HepG2 (cell line): ENCODE measurements around the gene ARMC8. TPM values are rescaled to one million over a fixed set of nuclear protein-coding genes. Genes with fewer than 3 reads are reported as not detected.
A peak's percentile ranks its signal among the peaks of the same experiment; 100 is the strongest.

Experiments used
- ATAC-seq: fragments of 200-7000 bp; cut with Tn5 transposase; 3 replicates; pipeline ENCODE4 v1.9.1; 2020; ENCODE audit warnings: mild to moderate bottlenecking, moderate library complexity
- Bru-seq: library from RNA; stranded (reverse); fragments of 400-500 nt; gene quantifications from one replicate; lab custom pipeline; 2021; lab: Mats Ljungman, UMichigan
- BruChase-seq, 2 experiments: library from RNA; stranded (reverse); fragments of 400-500 nt; gene quantifications; one replicate each; lab custom pipeline; 2021; lab: Mats Ljungman, UMichigan
- BruUV-seq: library from RNA; stranded (reverse); fragments of 400-500 nt; replicated peaks from 2 replicates; lab custom pipeline; 2021; lab: Mats Ljungman, UMichigan
- CTCF ChIA-PET: fragments of 300-600 bp; formaldehyde crosslinking; extraction: SDS; loops from one replicate; lab custom pipeline; 2021; ENCODE audit warnings: low total read pairs, inconsistent platforms, low intra/inter-chr PET ratio; lab: Yijun Ruan, JAX
- POLR2A ChIA-PET: fragments of 350-600 bp; sonication (Branson Sonifier 250); formaldehyde crosslinking; loops from one replicate; lab custom pipeline; 2020; ENCODE audit warnings: antibody characterized with exemption, inconsistent platforms; lab: Yijun Ruan, JAX
- DNase-seq: peaks from one replicate; pipeline ENCODE4 v3.0.0-alpha.2; 2015; ENCODE audit warnings: low spot score
- FAIRE-seq: peaks from 3 replicates; lab custom pipeline; 2011; peaks lifted over from hg19 to GRCh38; lab: Jason Lieb, UNC
- H2AFZ ChIP-seq: one replicate; pipeline ENCODE4 v1.6.1; 2011; ENCODE audit warnings: low read length, inconsistent platforms
- H3K27ac ChIP-seq: fragments of 300-600 bp; 3 replicates; pipeline ENCODE4 v1.8.0; 2011; ENCODE audit warnings: mixed run types, mild to moderate bottlenecking, mixed read lengths, low read length, inconsistent platforms; ENCODE audit not compliant: insufficient read depth; ENCODE audit errors: extremely low read length
- H3K27me3 ChIP-seq, 2 experiments: fragments of 200-600 bp in 1 of 2; 2 replicates in 1 of 2; 3 replicates in 1 of 2; pipeline versions ENCODE4 v1.6.0 to v1.8.0; 2011; ENCODE audit warnings: low read length in 2 of 2, mild to moderate bottlenecking in 2 of 2, moderate library complexity in 2 of 2, inconsistent platforms in 1 of 2; ENCODE audit not compliant: insufficient read depth in 2 of 2, control insufficient read depth in 1 of 2
- H3K36me3 ChIP-seq, 2 experiments: fragments of 200-600 bp in 1 of 2; replicated peaks in 1 of 2; 2 replicates in 1 of 2; 3 replicates in 1 of 2; pipeline versions ENCODE4 v1.5.1 to v1.8.0; 2011; ENCODE audit warnings: low read length in 2 of 2, inconsistent platforms in 1 of 2; ENCODE audit not compliant: insufficient read depth in 2 of 2, control insufficient read depth in 1 of 2
- H3K4me1 ChIP-seq: 2 replicates; pipeline ENCODE4 v1.5.1; 2012; ENCODE audit warnings: low read length, inconsistent platforms; ENCODE audit not compliant: insufficient read depth
- H3K4me2 ChIP-seq: 2 replicates; pipeline ENCODE4 v1.6.0; 2011; ENCODE audit warnings: low read depth, low read length, inconsistent platforms
- H3K4me3 ChIP-seq, 3 experiments: fragments of 200-600 bp in 1 of 3; sonication (generic), shearing (Covaris generic) in 1 of 3; replicated peaks in 1 of 3; 2 replicates each; pipeline ENCODE4 v1.5.1; 2011 to 2016; ENCODE audit warnings: low read length in 3 of 3, inconsistent platforms in 2 of 3, low read depth in 2 of 3, mild to moderate bottlenecking in 2 of 3, control low read depth in 1 of 3, mixed read lengths in 1 of 3; ENCODE audit not compliant: insufficient read depth in 1 of 3
- H3K79me2 ChIP-seq: one replicate; pipeline ENCODE4 v1.6.1; 2011; ENCODE audit warnings: low read length, inconsistent platforms; ENCODE audit not compliant: insufficient read depth
- H3K9ac ChIP-seq: 2 replicates; pipeline ENCODE4 v1.6.0; 2011; ENCODE audit warnings: mild to moderate bottlenecking, low read depth, low read length, inconsistent platforms; ENCODE audit not compliant: insufficient read depth
- H3K9me3 ChIP-seq: 2 replicates; pipeline ENCODE4 v1.5.1; 2012; ENCODE audit warnings: mild to moderate bottlenecking, low read length
- H4K20me1 ChIP-seq: 2 replicates; pipeline ENCODE4 v1.6.0; 2011; ENCODE audit warnings: inconsistent platforms, mild to moderate bottlenecking, low read length, moderate library complexity; ENCODE audit not compliant: insufficient read depth
- FOXM1 ChIP-seq: sonication (generic); formaldehyde crosslinking; IDR thresholded peaks from 2 replicates; pipeline ENCODE4 v1.5.0; 2020; ENCODE audit warnings: missing genetic modification reagents
- HNF4A ChIP-seq: sonication (generic); formaldehyde crosslinking; IDR thresholded peaks from 2 replicates; pipeline ENCODE4 v1.4.0; 2020; ENCODE audit warnings: missing genetic modification reagents
- PPARG ChIP-seq: conservative IDR thresholded peaks from 2 replicates; pipeline ENCODE4 v1.6.1; 2016; ENCODE audit warnings: missing biosample characterization, missing genetic modification reagents
- SP2 ChIP-seq: sonication (generic); formaldehyde crosslinking; IDR thresholded peaks from 2 replicates; pipeline ENCODE4 v1.5.1; 2020; ENCODE audit warnings: mild to moderate bottlenecking, missing genetic modification reagents
- SPEN ChIP-seq: sonication (generic); formaldehyde crosslinking; IDR thresholded peaks from 2 replicates; pipeline ENCODE4 v1.5.1; 2020; ENCODE audit warnings: low read depth, mild to moderate bottlenecking, missing genetic modification reagents
- ZNF121 ChIP-seq: sonication (generic); formaldehyde crosslinking; IDR thresholded peaks from 2 replicates; pipeline ENCODE4 v1.5.0; 2020; ENCODE audit warnings: mild to moderate bottlenecking, missing genetic modification reagents
- ZNF160 ChIP-seq: sonication (generic); formaldehyde crosslinking; IDR thresholded peaks from 2 replicates; pipeline ENCODE4 v1.8.0; 2022; ENCODE audit warnings: mild to moderate bottlenecking, inconsistent platforms, missing genetic modification reagents
- ZNF280D ChIP-seq: sonication (generic); formaldehyde crosslinking; IDR thresholded peaks from 2 replicates; pipeline ENCODE4 v1.5.1; 2020; ENCODE audit warnings: mild to moderate bottlenecking, missing genetic modification reagents
- ZSCAN30 ChIP-seq: sonication (generic); formaldehyde crosslinking; IDR thresholded peaks from 2 replicates; pipeline ENCODE4 v1.5.0; 2020; ENCODE audit warnings: mild to moderate bottlenecking, missing genetic modification reagents
- WGBS: methylation state at CpG from one replicate; pipeline ENCODE4 v1.1.6; 2017; ENCODE audit warnings: low lambda C conversion rate; 5-methylcytosine and 5-hydroxymethylcytosine counted together
- in situ Hi-C: cut with HindIII; loops from 2 replicates; pipeline ENCODE4 v1.10.0; 2017; ENCODE audit warnings: low pct_unique_long_range_greater_than_20kb; ENCODE audit not compliant: extremely low pct_ligation_motif_present
- intact Hi-C: fragments of 100-400 bp; cut with micrococcal nuclease; formaldehyde crosslinking; loops from one replicate; pipeline ENCODE4 v1.10.0; 2022; ENCODE audit not compliant: unreplicated experiment
- long read RNA-seq, 2 experiments: library from RNA in 1 of 2; library from polyadenylated mRNA in 1 of 2; stranded (forward) in 1 of 2; unstranded in 1 of 2; transcript quantifications; one replicate each; pipeline ENCODE4 v2.0.0, GENCODE V29; 2019 to 2022
- polyA minus RNA-seq, 3 experiments: library from RNA; depleted of rRNA, polyadenylated mRNA; stranded (reverse); fragments of >200 nt; gene quantifications; 2 replicates each; pipeline ENCODE4 v1.2.3, GENCODE V29; 2011; ENCODE audit warnings: low replicate concordance in 1 of 3
- polyA plus RNA-seq, 8 experiments: library from polyadenylated mRNA; depleted of rRNA in 3 of 8; stranded (reverse) in 7 of 8; unstranded in 1 of 8; fragments of >200 nt; fragmentation: Illumina TruSeq in 4 of 8; extraction: Trizol in 4 of 8; gene quantifications; 2 replicates each; pipeline versions ENCODE4 v1.2.1 to v1.2.3, GENCODE V29; 2011 to 2016; ENCODE audit warnings: low read depth in 4 of 8, missing spikeins in 1 of 8, mixed read lengths in 1 of 8; ENCODE audit not compliant: insufficient read depth in 1 of 8
- total RNA-seq, 5 experiments: library from RNA; depleted of rRNA; stranded (reverse); fragments of >200 nt; fragmentation: Illumina TruSeq; extraction: Trizol; gene quantifications; 2 replicates each; pipeline ENCODE4 v1.2.3, GENCODE V29; 2016; ENCODE audit warnings: low read depth in 1 of 5

ARMC8 gene
- total RNA-seq (2016; rRNA removed; fragmentation: Illumina TruSeq; extraction: Trizol), result 38.9 and 48.9 TPM in 2 replicates
- total RNA-seq (2016; cell fraction: cytosol; rRNA removed; fragmentation: Illumina TruSeq; extraction: Trizol; ENCODE audit: low read depth), result 18.2 and 23.7 TPM in 2 replicates
- total RNA-seq (2016; cell fraction: insoluble cytoplasmic fraction; rRNA removed; fragmentation: Illumina TruSeq; extraction: Trizol), result 43.7 and 56.0 TPM in 2 replicates
- total RNA-seq (2016; cell fraction: membrane; rRNA removed; fragmentation: Illumina TruSeq; extraction: Trizol), result 24.2 and 24.4 TPM in 2 replicates
- 70.4 and 70.9 TPM in 2 replicates for total RNA-seq (2016; cell fraction: nucleus; rRNA removed; fragmentation: Illumina TruSeq; extraction: Trizol)
- 50.7 and 55.3 TPM in 2 replicates for polyA plus RNA-seq (2011; rRNA removed)
- polyA plus RNA-seq (2011; cell fraction: cytosol; rRNA removed), result 22.8 and 25.0 TPM in 2 replicates
- 65.8 and 93.8 TPM in 2 replicates for polyA plus RNA-seq (2011; cell fraction: nucleus; rRNA removed)
- 19.5 and 22.5 TPM in 2 replicates for polyA plus RNA-seq (2012)
- 3.6 and 3.9 TPM in 2 replicates for polyA plus RNA-seq (2016; cell fraction: cytosol; fragmentation: Illumina TruSeq; extraction: Trizol; ENCODE audit: low read depth)
- 35.8 and 49.4 TPM in 2 replicates for polyA plus RNA-seq (2016; cell fraction: insoluble cytoplasmic fraction; fragmentation: Illumina TruSeq; extraction: Trizol; ENCODE audit: low read depth)
- polyA plus RNA-seq (2016; cell fraction: membrane; fragmentation: Illumina TruSeq; extraction: Trizol; ENCODE audit: low read depth), result 7.3 and 8.2 TPM in 2 replicates
- 36.5 and 48.8 TPM in 2 replicates for polyA plus RNA-seq (2016; cell fraction: nucleus; fragmentation: Illumina TruSeq; extraction: Trizol; ENCODE audit: insufficient read depth, low read depth)
- polyA minus RNA-seq (2011; rRNA and poly(A)+ RNA removed; ENCODE audit: low replicate concordance), result 194 and 251 TPM in 2 replicates
- polyA minus RNA-seq (2011; cell fraction: cytosol; rRNA and poly(A)+ RNA removed), result 31.1 and 35.2 TPM in 2 replicates
- polyA minus RNA-seq (2011; cell fraction: nucleus; rRNA and poly(A)+ RNA removed), result 121 and 148 TPM in 2 replicates
- percentile 85 among the genes with signal in this experiment for Bru-seq, nascent RNA
- BruChase-seq, experiment 1, labeled RNA remaining after a 6-hour chase, result percentile 83 among the genes with signal in this experiment
- percentile 85 among the genes with signal in this experiment for BruChase-seq, experiment 2, labeled RNA remaining after a 2-hour chase
- long read RNA-seq, experiment 1, full-length matches to known transcripts, result 20 of 34 reads
- long read RNA-seq, experiment 1, partial matches to known transcripts, result 4 of 34 reads
- long read RNA-seq, experiment 1, other reads (novel, unspliced or antisense), result 10 of 34 reads
- long read RNA-seq, experiment 2, full-length matches to known transcripts, result 3 of 24 reads
- long read RNA-seq, experiment 2, partial matches to known transcripts, result 7 of 24 reads
- long read RNA-seq, experiment 2, other reads (novel, unspliced or antisense), result 14 of 24 reads

GRCh38 chr3:138187296-138188012 lies at the start of gene ARMC8:
TSS of gene ARMC8 (plus strand) at chr3:138187301. CDS start at chr3:138187555, 254 bp downstream.
- TSS peak; percentile 75 for BruUV-seq
- H3K9me3 ChIP-seq, result no peaks in the 10 kb centered on the region
- FAIRE-seq, result no peak
- CTCF ChIA-PET, result no interaction called here
- H2AFZ ChIP-seq, result peak within 1 kb of the TSS; percentile 97
- peak; percentile 77 for DNase-seq
- in situ Hi-C loops, result loop anchor here (10.0 kb wide), 1 partner anchor 137 kb away; the partner anchor contains the start of gene NME9
- H3K79me2 ChIP-seq, result peaks cover 50% of the 10 kb centered on the region
- peak; percentile 87 for ATAC-seq
- intact Hi-C loops, result loop anchor here (5.0 to 10.0 kb wide), 2 partner anchors 160 to 237 kb away; partner anchors contain the start of gene MRAS
- POLR2A ChIA-PET, result interaction anchor here (1.0 to 3.4 kb wide), 7 partner anchors 9 to 1991 kb away, joined by 3 to 39 read pairs (median 4); partner anchors contain the start of genes CEP70, DBR1, DZIP1L and ESYT3
- H3K27ac ChIP-seq, result peak within 1 kb of the TSS; percentile 97
- H3K27me3 ChIP-seq, result peaks cover 0 to 4% of the 10 kb centered on the region in 2 experiments; a peak in 3 of 5 replicates
- peaks cover 10% of the 10 kb centered on the region; the same call in 1 of the 2 replicates for H4K20me1 ChIP-seq
- 0% methylated on average over 16 of the region's 59 CpGs for WGBS
- peak within 1 kb of the TSS; percentile 93 for H3K9ac ChIP-seq
- H3K36me3 ChIP-seq, result peaks cover 0 to 6% of the 10 kb centered on the region in 2 experiments; a peak in 2 of 5 replicates
- peak within 1 kb of the TSS; percentile 93 for H3K4me2 ChIP-seq
- H3K4me1 ChIP-seq, result peaks cover 53% of the 10 kb centered on the region
- peak within 1 kb of the TSS; percentile 87 to 97 (median 91) for H3K4me3 ChIP-seq
- peak; percentile 82 for TF ChIP-seq ZNF280D
- no peak for TF ChIP-seq ZNF121 (CRISPR knock-in tag)
- no peak; the same call in 1 of the 2 replicates for TF ChIP-seq FOXM1
- TF ChIP-seq ZNF160, result no peak
- TF ChIP-seq HNF4A (CRISPR knock-in tag), result 0 out of 2 replicates have a peak, but pooled peaks have one; percentile 13
- 0 out of 2 replicates have a peak, but pooled peaks have one; percentile 62 for TF ChIP-seq ZSCAN30 (CRISPR knock-in tag)
- TF ChIP-seq PPARG, result 0 out of 2 replicates have a peak, but pooled peaks have one; percentile 37
- TF ChIP-seq SPEN (CRISPR knock-in tag), result peak; percentile 83
- TF ChIP-seq SP2, result no peak
